ENCODE measurements around the gene ANKRD13B.

- TF ChIP-seq POLR2AphosphoS5 (IDR thresholded peaks at IDR 0.05; ENCODE audit: insufficient read depth in 1 of 2, low read depth in 1 of 2) = no peak
- TF ChIP-seq CTCF (IDR thresholded peaks at IDR 0.05) = no peak
- TF ChIP-seq POLR2A (IDR thresholded peaks at IDR 0.05) = no peak
Measured at GRCh38 chr17:29655323-29655722, 62.4 kb downstream of the ANKRD13B start.
